ENCODE results near the gene DCTN3. TPM values are rescaled to one million over a fixed set of nuclear protein-coding genes. Genes with fewer than 3 reads are reported as not detected.

DCTN3 gene
- total and polyA plus RNA-seq, 8 donors = 9.3 to 107 (median 55.4) TPM

DNA sequence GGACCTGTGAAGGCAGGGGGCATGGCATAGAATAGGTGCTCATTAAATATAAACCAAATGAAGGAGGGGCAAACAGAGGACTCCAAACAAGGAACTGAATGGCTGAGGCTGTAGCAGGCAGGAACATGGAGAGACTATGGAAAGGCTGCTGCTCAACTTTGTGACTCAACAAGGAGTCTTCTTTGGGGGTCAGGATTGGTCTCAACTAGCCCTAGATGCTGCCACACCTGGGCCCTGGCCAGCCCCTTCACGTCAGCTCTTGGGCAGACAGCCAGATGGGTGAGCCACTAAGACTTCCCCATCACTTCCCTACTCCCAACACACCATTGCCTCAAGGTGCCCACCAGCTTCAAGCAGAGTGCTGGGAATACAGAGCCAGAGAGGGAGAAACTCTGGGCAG lies 19.4 kb downstream of the DCTN3 start:
- no peak overlapping the region for H3K4me3 ChIP-seq
- H3K27me3 ChIP-seq = peaks cover 0 to 12% (median 0%) of the 10 kb centered on the region in 3 donors
- no peaks in the 10 kb centered on the region for H3K36me3 ChIP-seq
- no peaks in the 10 kb centered on the region for H3K9me3 ChIP-seq
- H3K4me1 ChIP-seq = no peaks in the 10 kb centered on the region
- TF ChIP-seq, protein P1, sequence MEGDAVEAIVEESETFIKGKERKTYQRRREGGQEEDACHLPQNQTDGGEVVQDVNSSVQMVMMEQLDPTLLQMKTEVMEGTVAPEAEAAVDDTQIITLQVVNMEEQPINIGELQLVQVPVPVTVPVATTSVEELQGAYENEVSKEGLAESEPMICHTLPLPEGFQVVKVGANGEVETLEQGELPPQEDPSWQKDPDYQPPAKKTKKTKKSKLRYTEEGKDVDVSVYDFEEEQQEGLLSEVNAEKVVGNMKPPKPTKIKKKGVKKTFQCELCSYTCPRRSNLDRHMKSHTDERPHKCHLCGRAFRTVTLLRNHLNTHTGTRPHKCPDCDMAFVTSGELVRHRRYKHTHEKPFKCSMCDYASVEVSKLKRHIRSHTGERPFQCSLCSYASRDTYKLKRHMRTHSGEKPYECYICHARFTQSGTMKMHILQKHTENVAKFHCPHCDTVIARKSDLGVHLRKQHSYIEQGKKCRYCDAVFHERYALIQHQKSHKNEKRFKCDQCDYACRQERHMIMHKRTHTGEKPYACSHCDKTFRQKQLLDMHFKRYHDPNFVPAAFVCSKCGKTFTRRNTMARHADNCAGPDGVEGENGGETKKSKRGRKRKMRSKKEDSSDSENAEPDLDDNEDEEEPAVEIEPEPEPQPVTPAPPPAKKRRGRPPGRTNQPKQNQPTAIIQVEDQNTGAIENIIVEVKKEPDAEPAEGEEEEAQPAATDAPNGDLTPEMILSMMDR (IDR thresholded peaks at IDR 0.05) = no peak
- TF ChIP-seq POLR2A (IDR thresholded peaks at IDR 0.05) = no peak
- no peak for TF ChIP-seq EP300 (IDR thresholded peaks at IDR 0.05)
- TF ChIP-seq POLR2AphosphoS5 (IDR thresholded peaks at IDR 0.05) = no peak
- intact Hi-C loops (cut with DNase I; ENCODE audit: low total_unique reads) = no loop called here
- 0 to 35% (median 11%) methylated on average over 1 of the region's 1 CpG for WGBS, 5 donors
- DNase-seq = no peak
- H3K27ac ChIP-seq = no peak overlapping the region

DNA sequence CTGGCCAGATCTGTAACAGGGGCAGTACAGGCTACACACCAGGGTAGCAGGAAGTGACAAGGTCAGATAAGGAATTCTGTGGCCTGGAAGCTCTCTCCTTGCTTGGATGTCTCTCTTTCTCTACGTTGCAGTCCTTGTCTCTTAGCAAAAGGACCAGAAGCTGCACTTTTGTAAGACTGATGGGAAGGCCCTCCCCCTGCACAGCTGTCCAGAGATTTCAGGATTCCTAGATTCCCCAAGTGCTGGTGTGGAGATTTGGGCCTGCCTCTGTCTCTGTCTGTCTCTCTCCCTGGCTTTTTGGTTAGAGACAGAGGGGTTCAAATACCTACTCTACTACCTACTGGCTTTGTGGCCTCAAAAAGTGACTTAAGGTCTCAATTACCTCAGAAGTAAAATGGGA lies 20.7 kb downstream of the DCTN3 start:
- DNase-seq = no peak
- Histone ChIP-seq H3K27ac (no peak overlapping the region), H3K4me3 (no peak overlapping the region), H3K9me3 (no peaks in the 10 kb centered on the region), H3K27me3 (peaks cover 0 to 20% (median under 1%) of the 10 kb centered on the region in 3 donors), H3K36me3 (no peaks in the 10 kb centered on the region), H3K4me1 (no peaks in the 10 kb centered on the region)
- intact Hi-C loops (cut with DNase I; ENCODE audit: low total_unique reads) = no loop called here
- WGBS, 5 donors = 21 to 50% (median 38%) methylated on average over 1 of the region's 1 CpG
- TF ChIP-seq POLR2A (IDR thresholded peaks at IDR 0.05) (no peak), EP300 (IDR thresholded peaks at IDR 0.05) (no peak), POLR2AphosphoS5 (IDR thresholded peaks at IDR 0.05) (no peak)
- TF ChIP-seq, protein P1 (IDR thresholded peaks at IDR 0.05) = no peak

DNA sequence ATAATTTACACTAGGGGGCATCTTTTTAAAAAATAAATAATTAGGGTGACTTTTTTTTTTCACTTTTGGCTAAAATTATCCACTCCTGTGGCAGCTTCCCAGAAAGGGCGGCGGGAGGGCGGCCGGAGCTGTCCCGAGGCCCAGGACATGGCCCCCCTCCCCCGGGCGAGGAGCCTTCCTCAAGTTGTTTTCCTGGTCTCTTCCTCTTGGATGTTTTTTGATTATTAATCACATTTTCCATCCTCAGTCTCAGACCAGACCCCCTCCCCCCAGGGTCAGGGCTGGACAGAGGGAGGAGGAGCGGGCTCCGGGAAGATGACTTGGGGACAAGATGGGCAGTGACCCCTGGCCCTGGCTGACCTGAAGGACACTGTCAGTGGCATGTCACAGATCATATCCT lies 26.1 kb downstream of the DCTN3 start:
- Histone ChIP-seq H3K27ac (peak overlapping the region in 3 of 5 donors; percentile 40 to 67 (median 53)), H3K36me3 (no peaks in the 10 kb centered on the region), H3K4me1 (peaks cover 34 to 43% (median 39%) of the 10 kb centered on the region in 4 donors), H3K27me3 (peaks cover 0 to 74% (median 52%) of the 10 kb centered on the region in 3 donors), H3K4me3 (no peak overlapping the region), H3K9me3 (no peaks in the 10 kb centered on the region)
- WGBS, 5 donors = 57 to 76% (median 71%) methylated on average over 9 of the region's 9 CpGs
- intact Hi-C loops (cut with DNase I; ENCODE audit: low total_unique reads) = loop anchor here (5.0 kb wide), 1 partner anchor 42 kb away; no protein-coding TSS in a partner anchor
- no peak for TF ChIP-seq POLR2AphosphoS5 (IDR thresholded peaks at IDR 0.05)
- no peak for TF ChIP-seq EP300 (IDR thresholded peaks at IDR 0.05)
- TF ChIP-seq, protein P1 (IDR thresholded peaks at IDR 0.05) = no peak
- no peak for TF ChIP-seq POLR2A (IDR thresholded peaks at IDR 0.05)
- DNase-seq = no peak

DNA sequence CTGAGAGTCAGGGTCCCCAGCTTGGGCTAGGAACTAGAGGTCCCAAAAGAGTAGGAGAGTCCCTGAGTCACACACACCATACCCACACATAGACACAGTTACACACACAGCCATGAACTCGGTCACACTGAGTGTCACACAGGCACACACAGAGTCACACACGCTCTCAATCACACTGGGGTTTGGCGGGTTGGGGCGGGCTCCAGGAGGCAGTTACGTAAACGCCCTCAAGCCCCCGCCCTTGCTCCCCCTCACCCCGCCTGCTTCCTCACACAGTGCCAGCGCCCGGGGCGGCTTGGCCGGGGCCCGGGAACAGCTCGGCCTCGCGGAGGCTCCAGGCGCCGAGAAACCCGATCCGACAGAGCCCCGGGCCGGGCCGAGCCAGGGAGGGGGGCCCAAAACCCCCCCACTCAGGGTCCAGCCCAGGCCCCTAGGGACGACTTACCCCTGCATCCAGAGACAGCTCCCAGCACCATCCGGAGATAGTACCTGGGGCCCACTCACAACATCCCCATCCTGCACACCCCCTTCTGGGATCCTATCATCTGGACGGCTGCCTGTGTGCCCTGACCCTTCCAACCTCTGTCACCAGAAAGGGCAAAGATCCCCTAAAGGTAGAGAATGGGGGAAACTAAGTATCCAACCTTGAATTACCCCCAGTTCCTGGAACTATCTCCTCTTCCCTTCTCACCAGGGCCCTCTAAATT lies 27.2 kb downstream of the DCTN3 start:
- DNase-seq = peak; percentile 44 to 78
- H3K9me3 ChIP-seq = no peaks in the 10 kb centered on the region
- no peaks in the 10 kb centered on the region for H3K36me3 ChIP-seq
- peaks cover 38 to 54% (median 47%) of the 10 kb centered on the region in 4 donors for H3K4me1 ChIP-seq
- no peak overlapping the region for H3K4me3 ChIP-seq
- intact Hi-C loops (cut with DNase I; ENCODE audit: low total_unique reads) = loop anchor here (5.0 kb wide), 1 partner anchor 41 kb away; no protein-coding TSS in a partner anchor
- peaks cover 3 to 79% (median 64%) of the 10 kb centered on the region in 3 donors for H3K27me3 ChIP-seq
- TF ChIP-seq POLR2A (IDR thresholded peaks at IDR 0.05) (no peak), EP300 (IDR thresholded peaks at IDR 0.05) (no peak), POLR2AphosphoS5 (IDR thresholded peaks at IDR 0.05) (no peak)
- TF ChIP-seq, protein P1 (IDR thresholded peaks at IDR 0.05) = no peak
- H3K27ac ChIP-seq = peak overlapping the region in 2 of 5 donors; percentile 40 to 67
- 3 to 6% (median 5%) methylated on average over 24 to 26 of the region's 26 CpGs for WGBS, 5 donors
